Stimulated activated CD8-positive, alpha-beta memory T cell treated with anti-CD3 and anti-CD28 coated beads, Interleukin-15, amount 100 ng/mL, for 48 hours (primary cell): ENCODE measurements around the gene FNDC10.
"Not testable (repeated sequence)": the region's sequence is repeated elsewhere in the genome, so short reads cannot be mapped to it uniquely, and the experiment has no call there.

ENCODE experiments used
- DNase-seq, 2 donors: peaks; one replicate each; pipeline ENCODE4 v3.0.0-alpha.2; 2020; ENCODE audit warnings: low read depth in 2 of 2

FNDC10 gene

GRCh38 chr1:1567891-1568291, 32.0 kb downstream of the FNDC10 start:
- no peak for DNase-seq

GRCh38 chr1:1567152-1567875, 32.6 kb downstream of the FNDC10 start:
- no peak for DNase-seq

- DNase-seq, result no peak
Observed at GRCh38 chr1:1565340-1565739, 34.6 kb downstream of the FNDC10 start.

- DNase-seq, result no peak
Observed at GRCh38 chr1:1564268-1564667, 35.7 kb downstream of the FNDC10 start.

GRCh38 chr1:1563688-1564087, 36.2 kb downstream of the FNDC10 start:
- DNase-seq, result no peak

GRCh38 chr1:1562556-1563195, 37.3 kb downstream of the FNDC10 start:
- no peak for DNase-seq

GRCh38 chr1:1561801-1562470, 38.0 kb downstream of the FNDC10 start:
- no peak for DNase-seq

GRCh38 chr1:1560178-1560577, 39.8 kb downstream of the FNDC10 start:
- no peak for DNase-seq

- DNase-seq, result no peak
Observed at GRCh38 chr1:1559066-1559465, 40.9 kb downstream of the FNDC10 start.

GRCh38 chr1:1558591-1558990, 41.3 kb downstream of the FNDC10 start:
- no peak for DNase-seq

GRCh38 chr1:1557688-1558087, 42.2 kb downstream of the FNDC10 start:
- DNase-seq, result not testable (repeated sequence)

GRCh38 chr1:1556961-1557360, 43.0 kb downstream of the FNDC10 start:
- DNase-seq, result not testable (repeated sequence)

GRCh38 chr1:1556505-1556904, 43.4 kb downstream of the FNDC10 start:
- no peak for DNase-seq

GRCh38 chr1:1554926-1555915, 44.7 kb downstream of the FNDC10 start:
- DNase-seq, result no peak

GRCh38 chr1:1554550-1554925, 45.4 kb downstream of the FNDC10 start:
- no peak for DNase-seq

- no peak for DNase-seq
Observed at GRCh38 chr1:1553821-1554494, 46.0 kb downstream of the FNDC10 start.

- no peak for DNase-seq
Observed at GRCh38 chr1:1552263-1552639, 47.7 kb downstream of the FNDC10 start.

- DNase-seq, result no peak
Observed at GRCh38 chr1:1551524-1552262, 48.2 kb downstream of the FNDC10 start.

GRCh38 chr1:1550591-1551432, 49.1 kb downstream of the FNDC10 start:
- no peak for DNase-seq

GRCh38 chr1:1550087-1550486, 49.8 kb downstream of the FNDC10 start:
- no peak for DNase-seq
